GM21619 (cell line): ENCODE measurements around the gene CHCHD10.

Source experiments
- ATAC-seq: cut with Tn5 transposase; IDR thresholded peaks from one replicate; pipeline ENCODE4 v1.9.1; 2021; ENCODE audit not compliant: unreplicated experiment

Gene CHCHD10

DNA sequence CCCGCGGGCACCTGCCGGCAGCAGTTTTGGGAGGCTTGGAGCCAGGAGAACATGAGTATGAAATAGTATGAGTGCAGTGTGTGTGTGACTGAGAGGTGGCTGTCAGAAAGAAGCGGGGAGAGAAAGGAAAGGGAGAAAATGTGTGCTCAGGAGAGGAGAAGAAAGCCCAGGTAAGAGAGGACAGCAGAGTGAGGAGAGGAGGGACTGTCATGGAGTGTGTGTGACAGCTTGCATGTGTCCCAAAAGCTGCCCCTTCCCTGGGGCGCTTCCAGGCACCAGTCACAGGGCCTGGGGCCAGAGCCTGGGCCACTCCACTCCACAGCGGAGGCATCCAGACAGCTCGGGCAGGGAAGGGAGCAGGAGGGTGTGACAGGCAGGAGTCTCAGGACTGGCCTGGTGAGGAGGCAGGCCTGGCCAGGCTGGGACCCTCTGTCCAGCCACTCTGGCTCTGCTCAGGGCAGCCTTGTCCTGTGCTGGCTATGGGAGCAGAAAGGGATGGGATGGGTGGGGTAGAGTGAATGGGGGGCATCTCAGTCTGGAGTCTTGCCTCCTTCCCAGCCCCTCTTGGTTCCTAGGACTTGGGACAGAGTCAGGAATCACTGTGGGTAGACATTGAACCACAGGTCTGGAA, 5.8 kb upstream of the CHCHD10 start:
- ATAC-seq: no peak

DNA sequence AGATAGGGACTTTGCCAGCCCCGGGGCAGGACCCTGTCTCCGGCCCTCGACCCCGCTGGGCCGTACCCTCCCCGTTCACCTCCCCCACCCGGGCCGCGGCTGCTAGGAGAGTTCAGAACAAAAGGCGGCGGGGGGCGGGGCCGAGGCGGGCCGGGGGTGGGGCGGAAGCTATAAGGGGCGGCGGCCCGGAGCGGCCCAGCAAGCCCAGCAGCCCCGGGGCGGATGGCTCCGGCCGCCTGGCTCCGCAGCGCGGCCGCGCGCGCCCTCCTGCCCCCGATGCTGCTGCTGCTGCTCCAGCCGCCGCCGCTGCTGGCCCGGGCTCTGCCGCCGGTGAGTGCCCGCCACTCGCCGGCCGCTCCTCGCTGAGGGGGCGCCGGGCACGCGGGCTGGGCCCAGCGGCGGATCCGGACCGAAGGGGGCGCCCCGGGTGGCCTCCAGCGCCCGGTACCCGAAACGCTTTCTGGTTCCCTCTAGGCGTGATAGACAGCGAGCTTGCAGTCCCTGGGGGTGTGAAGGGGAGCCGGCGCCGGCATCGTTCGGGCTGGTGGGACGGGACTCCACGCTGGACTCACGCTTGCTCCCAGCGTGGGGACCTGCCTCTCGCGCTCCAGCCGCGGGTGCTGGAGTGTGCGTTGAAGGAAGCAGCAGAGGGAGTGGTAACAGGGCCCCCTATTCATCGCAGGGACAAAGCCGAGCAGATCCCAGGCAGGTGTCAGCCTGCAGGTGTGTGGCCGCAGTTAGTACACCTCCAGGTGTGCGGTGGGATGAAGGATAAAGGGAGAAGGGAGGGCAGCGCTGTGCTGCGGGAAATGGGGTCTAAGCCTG, 5.1 kb upstream of the CHCHD10 start, which contains the start of gene MMP11:
TSS of gene MMP11 (plus strand) at position 201 of the 825 bp plus-strand sequence. CDS start at position 223, 22 bp downstream.
- ATAC-seq: no peak

DNA sequence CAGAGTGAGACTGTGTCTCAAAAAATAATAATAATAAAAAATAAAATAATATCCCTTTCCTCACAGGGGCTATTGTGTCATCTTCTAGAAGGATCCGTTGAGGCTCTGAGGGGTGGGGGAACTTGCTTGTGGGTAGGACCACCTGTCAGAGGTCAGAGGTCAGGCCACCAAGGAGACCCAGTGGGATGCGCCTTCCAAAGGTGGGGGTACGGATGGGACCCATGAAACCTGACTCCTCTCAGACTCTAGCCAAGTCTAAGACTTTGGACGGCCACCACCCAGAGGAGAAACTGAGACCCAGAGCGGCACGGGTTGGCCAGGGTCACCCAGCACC, 4.5 kb upstream of the CHCHD10 start:
- ATAC-seq: no peak

DNA sequence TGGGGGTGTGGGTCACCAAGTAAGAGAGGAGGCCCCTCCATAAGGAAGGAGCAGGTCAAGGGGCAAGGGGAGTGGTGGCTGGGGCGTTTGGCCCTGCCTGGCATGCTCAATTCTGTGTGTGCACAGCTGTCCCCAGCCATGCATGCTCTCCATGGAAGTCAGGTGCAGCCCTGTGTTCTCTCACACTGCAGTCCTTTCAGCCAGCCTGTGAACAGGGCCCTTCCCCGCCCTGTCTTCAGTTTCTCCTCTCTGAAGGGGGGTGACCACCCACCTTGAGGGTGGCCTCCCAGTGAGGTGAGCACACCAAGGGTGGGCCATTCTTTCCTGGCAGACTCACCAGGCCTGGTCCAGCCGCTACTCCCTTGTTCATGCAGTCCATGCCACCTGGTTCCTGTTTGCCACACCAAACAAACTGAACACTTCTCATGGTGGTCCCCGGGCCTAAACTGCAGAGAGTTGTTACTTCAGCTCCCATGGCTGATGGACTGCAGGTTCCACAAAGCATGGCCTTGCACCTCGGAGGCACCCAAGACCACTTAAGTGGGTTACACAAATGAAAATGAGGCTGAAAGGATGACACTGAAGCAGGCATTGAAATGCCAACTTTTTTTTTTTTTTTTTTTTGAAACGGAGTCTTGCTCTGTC, 1.7 kb upstream of the CHCHD10 start:
- ATAC-seq: no peak

DNA sequence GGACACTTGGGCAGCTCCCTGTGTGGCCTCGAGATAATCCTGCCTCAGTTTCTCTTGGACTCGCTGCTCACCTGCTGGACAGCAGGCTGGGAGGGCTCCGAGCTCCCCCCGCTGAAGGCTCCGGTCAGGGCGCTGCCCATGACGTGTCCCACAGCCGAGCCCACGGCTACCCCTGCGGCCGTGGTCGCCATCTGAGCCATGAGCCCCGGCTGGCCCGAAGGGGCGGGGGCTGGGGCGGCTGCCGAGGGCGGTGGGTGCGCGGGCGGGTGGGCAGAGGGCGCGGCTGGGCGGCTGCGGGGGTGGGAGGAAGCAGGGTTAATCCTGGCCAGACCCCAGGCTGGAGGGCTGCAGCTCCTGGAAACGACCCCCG, 484 bp downstream of the CHCHD10 start:
- no peak for ATAC-seq

DNA sequence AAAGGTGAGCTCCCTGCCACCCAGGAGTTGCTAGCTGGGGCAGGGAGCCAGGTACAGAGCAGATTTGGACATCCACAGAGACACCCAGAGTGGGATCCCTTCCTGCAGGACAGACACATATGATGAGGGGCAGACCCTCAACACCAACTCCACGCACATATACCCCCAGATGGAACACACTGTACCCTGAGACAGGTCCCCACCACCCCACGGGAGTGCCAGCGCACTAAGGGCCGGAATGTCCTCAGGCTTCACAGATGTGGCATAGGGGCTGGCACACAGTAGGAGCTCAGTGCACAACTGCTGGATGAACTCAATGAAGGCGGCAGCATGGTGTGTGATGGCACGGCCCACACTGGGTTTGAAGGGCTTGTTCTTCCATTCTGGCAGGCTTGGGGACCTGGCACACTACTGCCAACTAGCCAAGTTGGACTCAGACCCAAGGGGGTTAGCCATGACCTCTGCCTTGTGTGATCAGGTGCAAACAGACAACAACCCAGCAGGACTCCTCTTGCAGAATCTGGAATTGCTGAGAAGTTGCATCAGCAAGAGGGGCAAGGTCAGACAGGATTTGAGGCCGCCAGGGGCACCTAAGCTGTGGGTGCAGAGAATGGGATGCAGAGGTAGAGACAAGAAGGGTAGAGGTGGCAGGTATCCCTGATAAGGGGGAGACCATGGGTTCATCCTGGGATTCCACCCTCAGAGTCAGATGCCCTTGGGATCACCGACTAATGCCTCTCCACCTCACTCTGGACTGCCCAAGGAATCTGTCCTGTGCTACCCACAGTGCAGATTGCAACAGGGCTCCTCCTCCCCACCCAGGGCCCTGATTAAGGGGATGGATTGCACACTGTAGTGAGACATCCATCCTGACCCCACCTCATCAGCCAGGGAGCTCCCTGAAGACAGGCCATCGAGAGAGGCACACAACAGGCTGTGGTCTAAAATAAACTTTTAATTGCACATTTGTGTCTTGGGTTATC, 2.6 kb downstream of the CHCHD10 start:
- no peak for ATAC-seq

DNA sequence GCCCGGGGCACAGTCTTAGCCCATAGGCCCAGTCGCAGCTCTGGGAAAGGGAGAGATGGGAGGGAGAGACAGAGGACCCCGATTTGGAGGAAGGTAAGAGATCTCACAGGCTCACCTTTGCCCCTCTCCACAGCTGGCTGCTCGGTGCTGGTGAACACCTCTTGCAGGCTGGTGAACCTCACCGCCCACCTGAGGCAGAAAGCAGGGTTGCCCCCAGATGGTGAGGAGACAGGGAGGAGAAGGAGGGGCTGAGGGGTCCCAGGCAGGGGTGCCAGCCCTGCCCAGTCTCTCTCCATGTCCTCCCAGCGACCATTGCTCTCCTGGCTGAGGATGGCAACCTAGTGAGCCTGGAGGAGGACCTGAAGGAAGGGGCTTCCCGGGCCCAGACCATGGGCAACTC, 3.8 kb downstream of the CHCHD10 start:
- ATAC-seq: no peak

DNA sequence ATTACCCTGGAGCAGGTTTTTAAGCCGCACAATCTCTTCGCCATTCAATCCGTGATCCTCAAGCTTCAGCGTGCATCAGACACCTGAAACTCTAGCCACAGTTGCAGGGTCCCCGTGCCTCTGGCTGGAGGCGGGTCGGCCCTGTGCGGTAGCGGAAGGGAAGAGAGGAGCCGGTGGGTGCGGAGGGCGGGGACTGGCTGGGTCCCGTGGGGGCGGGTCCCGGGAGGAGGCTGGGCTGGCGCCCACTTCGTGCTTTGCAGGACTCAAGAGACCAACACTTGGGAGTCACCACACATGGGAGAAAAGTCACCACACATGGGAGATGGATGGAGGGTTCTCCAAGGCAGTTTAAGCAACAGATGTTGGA, 4.2 kb downstream of the CHCHD10 start:
- ATAC-seq: no peak

DNA sequence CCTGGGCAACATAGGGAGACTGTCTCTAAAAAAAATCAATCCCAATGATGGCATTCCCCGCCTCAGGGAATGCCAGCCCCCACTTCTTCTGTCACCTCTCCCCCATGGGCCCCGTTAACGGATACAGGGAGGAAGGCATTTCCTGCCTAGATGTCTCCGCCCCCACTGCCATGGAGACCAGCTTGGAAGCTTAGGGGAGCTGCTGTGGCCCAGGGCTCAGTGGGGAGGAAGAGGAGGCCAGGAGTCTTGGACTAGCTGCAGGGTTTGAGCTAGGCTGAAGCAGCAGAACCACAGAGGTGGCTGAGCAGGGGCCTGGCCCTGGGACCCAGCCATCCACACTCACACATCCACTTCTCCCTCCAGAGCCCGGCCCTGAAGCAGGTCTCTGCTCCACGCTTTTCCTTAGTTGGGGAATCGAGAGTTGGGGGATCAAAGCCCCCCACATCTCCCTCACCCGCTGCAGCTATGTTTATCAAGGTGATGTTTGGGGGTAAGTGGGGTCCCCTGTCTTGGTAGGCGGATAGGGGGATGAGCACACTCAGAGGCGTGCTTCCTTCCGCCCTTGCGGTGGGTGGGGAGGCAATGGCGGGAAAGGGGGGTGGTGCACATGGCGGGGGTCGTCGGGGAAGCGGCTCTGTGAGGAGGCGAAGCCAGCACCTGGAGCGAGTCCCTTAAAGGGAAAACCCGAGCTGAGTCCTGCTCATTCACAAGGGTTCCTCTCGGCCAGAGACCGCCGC, 4.8 kb downstream of the CHCHD10 start, which contains the start of gene C22orf15:
TSS of gene C22orf15 (plus strand) at position 149 of the 737 bp plus-strand sequence. CDS start at position 466, 317 bp downstream.
- no peak for ATAC-seq

DNA sequence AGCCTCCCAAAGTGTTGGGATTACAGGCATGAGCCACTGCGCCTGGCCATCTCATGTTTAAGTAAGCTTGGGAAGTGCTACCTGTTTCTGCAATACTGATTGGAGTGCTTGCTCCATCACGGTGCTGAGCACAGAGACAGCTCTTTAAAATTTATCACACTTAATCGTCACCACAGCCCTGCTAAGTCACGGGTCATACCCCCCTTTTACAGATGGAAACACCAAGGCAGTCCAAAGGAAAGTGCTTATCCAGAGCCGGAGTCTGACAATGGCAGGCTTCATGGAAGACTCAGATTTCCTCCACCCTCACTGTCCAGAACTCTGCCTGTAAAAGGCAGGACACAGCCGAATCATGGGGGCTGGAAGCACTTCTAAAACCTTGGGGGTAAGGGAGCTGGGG, 7.7 kb downstream of the CHCHD10 start:
- ATAC-seq: no peak

DNA sequence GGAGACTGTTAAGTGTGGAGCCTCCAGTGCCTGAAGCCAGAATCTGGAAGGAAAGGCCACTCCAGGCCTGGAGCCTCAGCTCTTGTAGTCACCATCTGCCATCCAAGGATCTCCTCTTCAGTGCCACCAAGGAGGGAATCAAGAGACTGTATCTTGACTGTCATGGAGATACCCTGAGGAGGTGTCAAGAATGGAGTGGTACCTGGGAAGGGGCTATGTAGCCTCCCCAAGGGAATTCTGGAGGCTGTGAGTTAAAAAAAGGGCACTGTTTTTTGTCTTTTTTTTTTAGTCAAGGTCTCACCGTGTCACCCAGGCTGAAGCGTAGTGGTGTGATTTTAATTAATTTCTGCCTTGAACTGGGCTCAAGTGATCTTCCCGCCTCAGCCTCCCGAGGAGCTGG, 8.2 kb downstream of the CHCHD10 start:
- no peak for ATAC-seq

DNA sequence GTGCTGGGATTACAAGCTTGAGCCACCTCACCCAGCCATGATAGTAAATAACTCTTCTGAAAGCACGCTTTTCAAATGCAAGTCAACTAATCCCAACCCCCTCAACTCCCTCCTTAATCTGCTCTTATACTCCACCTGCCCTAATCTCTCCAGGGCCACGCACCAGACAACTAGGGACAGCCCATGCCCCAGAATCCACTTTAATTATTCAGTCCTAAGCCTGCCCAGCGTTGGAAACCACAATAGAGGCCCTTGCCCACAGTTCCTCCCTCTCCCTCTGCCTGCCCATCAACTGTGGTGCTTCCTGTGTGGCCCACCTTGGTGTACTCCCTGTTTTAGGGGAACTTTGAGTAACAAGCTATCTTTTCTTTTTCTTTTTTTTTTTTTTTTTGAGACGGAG, 10.9 kb downstream of the CHCHD10 start:
- ATAC-seq: no peak

DNA sequence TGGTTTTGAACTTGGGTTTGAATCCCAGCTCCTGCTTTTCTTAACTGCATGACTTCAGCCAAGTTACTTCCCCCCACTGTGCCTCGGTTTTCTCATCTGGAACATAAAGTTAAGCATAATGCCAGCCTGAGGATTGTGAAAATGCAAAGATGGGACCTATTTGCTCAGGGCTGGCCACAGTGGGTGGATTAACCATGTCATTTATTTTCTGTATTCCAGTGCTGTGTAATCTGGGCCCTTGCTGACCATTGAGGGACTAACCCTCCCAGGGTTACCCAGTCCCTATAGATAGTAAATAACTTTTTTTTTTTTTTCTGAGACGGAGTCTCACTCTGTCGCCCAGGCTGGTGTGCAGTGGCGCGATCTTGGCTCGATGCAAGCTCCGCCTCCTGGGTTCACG, 12.1 kb downstream of the CHCHD10 start:
- ATAC-seq: no peak

DNA sequence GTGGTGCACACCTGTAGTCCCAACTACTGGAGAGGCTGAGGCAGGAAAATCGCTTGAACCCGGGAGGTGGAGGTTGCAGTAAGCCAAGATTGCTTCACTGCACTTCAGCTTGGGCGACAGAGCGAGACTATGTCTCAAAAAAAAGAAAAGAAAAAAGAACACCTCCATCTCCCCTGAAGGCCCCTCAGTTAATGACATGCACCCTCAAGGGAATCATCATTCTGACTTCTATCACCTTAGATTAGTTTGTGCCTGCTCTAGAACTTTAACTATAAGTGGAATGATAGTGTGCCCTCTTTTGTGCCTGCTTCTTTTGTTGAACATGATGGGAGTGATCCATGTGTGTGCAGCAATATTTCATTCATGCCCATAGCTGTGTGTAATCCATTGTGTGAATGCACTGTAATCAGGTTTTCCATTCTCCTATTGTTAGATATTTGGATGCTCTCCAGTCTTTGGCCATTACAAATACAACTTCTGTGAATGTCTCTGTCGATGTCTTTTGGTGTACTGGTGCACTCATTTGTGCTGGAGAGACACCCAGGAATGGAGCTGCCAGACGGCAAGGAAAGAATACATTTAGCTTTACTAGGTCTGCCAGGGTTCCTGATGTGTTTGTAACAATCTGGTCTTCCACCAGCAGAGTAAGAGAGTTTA, 12.7 kb downstream of the CHCHD10 start:
- no peak for ATAC-seq

DNA sequence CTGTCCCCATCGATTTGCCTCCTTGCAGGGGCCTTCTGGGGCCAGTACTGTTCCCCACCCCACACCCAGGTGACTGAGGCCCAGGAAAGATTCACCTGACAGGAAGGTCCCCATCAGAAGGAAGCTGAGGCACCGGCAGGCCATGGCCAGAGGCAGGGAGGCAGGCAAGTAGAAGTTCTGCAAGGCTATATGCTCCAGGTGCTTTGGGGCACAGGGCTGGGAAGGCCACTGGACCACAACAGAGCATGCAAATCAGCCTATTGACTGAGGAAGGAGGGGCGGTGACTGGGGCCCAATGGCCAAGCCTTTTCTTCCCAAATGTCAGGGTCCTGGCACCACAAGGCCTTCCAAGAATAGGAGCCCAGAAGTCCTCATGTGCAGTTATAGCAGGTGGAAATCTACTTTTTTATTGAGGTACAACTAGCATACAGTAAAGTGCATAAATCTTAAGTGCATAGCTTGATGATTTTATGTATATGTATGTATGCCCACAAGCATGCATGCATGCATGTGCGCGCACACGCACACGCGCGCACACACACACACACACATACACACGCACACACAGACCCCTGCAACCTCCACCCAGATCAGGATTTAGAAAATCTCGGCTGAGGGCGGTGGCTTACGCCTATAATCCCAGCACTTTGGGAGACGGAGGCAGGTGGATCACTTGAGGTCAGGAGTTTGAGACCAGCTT, 13.4 kb downstream of the CHCHD10 start, which contains the start of gene VPREB3:
TSS of gene VPREB3 (minus strand) at position 206 of the 700 bp plus-strand sequence. CDS start at position 144, 62 bp downstream.
- ATAC-seq: no peak

DNA sequence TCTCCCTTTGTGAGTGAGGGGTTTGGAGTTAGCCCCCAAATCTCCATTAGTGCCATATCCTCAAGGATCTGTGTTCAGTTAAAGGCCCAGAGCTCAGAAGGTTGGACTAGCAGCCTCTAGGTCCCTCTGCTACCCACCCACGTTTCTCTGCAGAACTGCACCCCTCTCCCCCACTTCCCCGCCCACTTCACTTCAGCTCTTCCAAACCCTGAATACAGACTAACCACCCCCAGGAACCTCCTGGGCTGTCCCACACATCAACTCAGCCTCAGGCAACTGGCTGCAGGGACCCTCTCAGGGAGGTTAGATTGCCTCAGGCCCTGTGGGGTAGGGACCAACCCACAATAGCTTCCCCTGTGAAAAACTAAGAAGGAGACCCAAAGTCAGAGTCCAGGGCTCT, 14.4 kb downstream of the CHCHD10 start:
- no peak for ATAC-seq

DNA sequence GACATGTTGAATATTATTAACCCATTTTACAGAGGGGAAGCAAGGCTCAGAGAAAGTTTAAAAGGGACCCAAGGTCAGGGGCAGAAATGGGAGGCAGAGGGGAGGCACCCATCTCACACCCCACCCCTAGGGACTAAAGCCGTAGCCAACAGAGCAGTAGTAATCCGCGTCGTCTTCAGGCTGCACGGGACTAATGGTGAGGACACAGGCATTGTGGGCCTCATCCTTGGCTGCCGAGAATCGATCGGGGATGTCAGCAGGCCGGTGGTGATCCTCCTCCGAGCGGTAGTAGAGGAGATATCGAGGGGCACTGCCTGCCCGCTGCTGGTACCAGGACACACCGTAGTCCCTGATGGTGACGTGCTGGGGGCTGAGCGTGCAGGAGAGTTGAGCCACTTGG, 15.0 kb downstream of the CHCHD10 start:
- no peak for ATAC-seq

DNA sequence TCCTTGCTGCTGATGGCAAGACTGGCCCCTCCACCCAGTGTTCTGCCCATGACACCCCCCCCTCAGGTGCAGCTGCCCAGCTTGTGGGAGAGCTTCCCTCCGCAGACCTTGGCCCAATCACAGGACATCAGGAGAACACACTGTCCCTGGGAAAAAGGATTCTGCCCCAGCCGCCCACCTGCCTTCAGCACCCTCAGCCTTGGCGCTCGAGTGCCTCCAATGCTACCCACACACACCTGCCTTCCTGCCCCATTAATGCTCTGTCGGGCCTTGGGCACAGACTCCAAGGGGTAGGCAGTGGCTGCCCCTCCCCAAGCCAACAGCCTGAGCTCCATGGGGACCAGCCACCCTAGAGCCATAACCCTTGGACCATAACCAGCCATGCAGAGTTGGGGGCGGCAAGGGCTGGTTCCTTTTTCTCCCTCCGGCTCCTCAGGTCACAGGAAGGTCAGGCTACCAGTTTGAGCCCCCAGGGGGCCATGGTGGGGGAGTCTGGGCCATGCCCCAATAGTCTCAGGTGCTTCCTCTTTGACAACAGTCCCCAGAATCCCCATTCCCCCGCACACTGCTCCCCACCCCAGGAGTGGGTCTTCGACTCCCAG, 15.6 kb downstream of the CHCHD10 start:
- no peak for ATAC-seq
